ENCODE results near the gene EHHADH. TPM values are rescaled to one million over a fixed set of nuclear protein-coding genes. Genes with fewer than 3 reads are reported as not detected.

Gene EHHADH
- polyA plus RNA-seq, 4 donors = 12.2 to 29.5 (median 14.5) TPM

DNA sequence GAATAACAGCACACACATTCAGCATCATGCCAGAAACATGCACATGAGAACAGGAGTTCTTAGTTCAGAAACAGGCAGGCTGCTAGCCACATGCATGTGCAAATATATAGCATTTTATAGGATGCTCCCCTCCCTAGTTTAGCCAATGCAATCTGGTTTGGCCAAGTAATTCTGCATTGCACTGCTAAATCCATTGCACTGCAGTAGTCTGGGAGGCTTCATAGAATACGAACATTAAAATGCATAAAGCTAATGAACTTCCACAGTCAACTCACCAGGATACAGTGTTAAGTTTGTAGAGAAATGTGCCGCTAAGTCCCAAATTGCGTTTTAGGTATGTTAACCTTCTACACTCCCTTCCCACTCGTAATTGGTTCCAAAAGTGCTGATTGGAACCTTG, 41.8 kb downstream of the EHHADH start:
- no peak for DNase-seq
- Histone ChIP-seq H3K27me3 (ENCODE audit: control insufficient read depth in 3 of 3, insufficient read depth in 3 of 3, low read length in 3 of 3) (no peaks in the 10 kb centered on the region), H3K36me3 (ENCODE audit: control insufficient read depth in 3 of 3, insufficient read depth in 2 of 3, low read depth in 1 of 3, low read length in 3 of 3) (no peaks in the 10 kb centered on the region), H3K4me3 (ENCODE audit: low read depth in 1 of 3, low read length in 3 of 3) (no peak overlapping the region), H3K27ac (ENCODE audit: low read depth in 1 of 3, low read length in 2 of 3) (no peak overlapping the region), H3K4me1 (ENCODE audit: control insufficient read depth in 3 of 3, insufficient read depth in 2 of 3, low read depth in 1 of 3, low read length in 2 of 3) (no peaks in the 10 kb centered on the region), H3K9me3 (ENCODE audit: control insufficient read depth in 2 of 2, insufficient read depth in 1 of 2, low read depth in 1 of 2, low read length in 1 of 2) (no peaks in the 10 kb centered on the region)
- no peak for FAIRE-seq
- 90 to 95% (median 92%) methylated on average over 4 of the region's 4 CpGs for WGBS, 3 donors

GRCh38 chr3:185210621-185211142, 43.2 kb downstream of the EHHADH start:
- Histone ChIP-seq H3K36me3 (ENCODE audit: control insufficient read depth in 3 of 3, insufficient read depth in 2 of 3, low read depth in 1 of 3, low read length in 3 of 3) (no peaks in the 10 kb centered on the region), H3K9me3 (ENCODE audit: control insufficient read depth in 2 of 2, insufficient read depth in 1 of 2, low read depth in 1 of 2, low read length in 1 of 2) (no peaks in the 10 kb centered on the region), H3K27me3 (ENCODE audit: control insufficient read depth in 3 of 3, insufficient read depth in 3 of 3, low read length in 3 of 3) (no peaks in the 10 kb centered on the region), H3K4me3 (ENCODE audit: low read depth in 1 of 3, low read length in 3 of 3) (no peak overlapping the region), H3K27ac (ENCODE audit: low read depth in 1 of 3, low read length in 2 of 3) (no peak overlapping the region), H3K4me1 (ENCODE audit: control insufficient read depth in 3 of 3, insufficient read depth in 2 of 3, low read depth in 1 of 3, low read length in 2 of 3) (no peaks in the 10 kb centered on the region)
- DNase-seq (no peak), FAIRE-seq (no peak)
- WGBS, 3 donors = 91 to 95% (median 93%) methylated on average over 4 of the region's 4 CpGs

DNA sequence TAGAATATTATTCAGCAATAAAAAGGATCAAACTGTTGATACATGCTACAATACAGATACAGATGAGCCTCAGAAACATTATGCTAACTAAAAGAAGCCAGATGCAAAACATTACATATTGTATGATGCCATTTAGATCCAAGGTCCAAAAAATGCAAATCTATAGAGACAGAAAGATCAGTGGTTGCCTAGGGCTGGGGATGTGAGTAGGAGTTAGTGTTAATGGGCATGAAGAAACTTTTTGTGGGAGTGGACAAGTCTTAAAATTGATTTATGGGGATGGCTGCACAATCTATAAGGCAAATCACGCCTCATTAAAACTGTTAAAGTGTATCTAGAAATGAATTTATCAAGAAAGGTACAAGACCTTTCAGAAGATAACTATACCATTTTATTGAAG, 45.0 kb downstream of the EHHADH start:
- no peak overlapping the region for H3K4me3 ChIP-seq (ENCODE audit: low read depth in 1 of 3, low read length in 3 of 3)
- no peak overlapping the region for H3K27ac ChIP-seq (ENCODE audit: low read depth in 1 of 3, low read length in 2 of 3)
- no peak for FAIRE-seq
- no peaks in the 10 kb centered on the region for H3K27me3 ChIP-seq (ENCODE audit: control insufficient read depth in 3 of 3, insufficient read depth in 3 of 3, low read length in 3 of 3)
- H3K36me3 ChIP-seq (ENCODE audit: control insufficient read depth in 3 of 3, insufficient read depth in 2 of 3, low read depth in 1 of 3, low read length in 3 of 3) = peaks cover 0 to 8% (median 5%) of the 10 kb centered on the region in 3 donors
- 94 to 100% (median 95%) methylated on average over 1 of the region's 1 CpG for WGBS, 3 donors
- DNase-seq = no peak
- H3K9me3 ChIP-seq (ENCODE audit: control insufficient read depth in 2 of 2, insufficient read depth in 1 of 2, low read depth in 1 of 2, low read length in 1 of 2) = no peaks in the 10 kb centered on the region
- H3K4me1 ChIP-seq (ENCODE audit: control insufficient read depth in 3 of 3, insufficient read depth in 2 of 3, low read depth in 1 of 3, low read length in 2 of 3) = no peaks in the 10 kb centered on the region

- Histone ChIP-seq H3K27me3 (ENCODE audit: control insufficient read depth in 3 of 3, insufficient read depth in 3 of 3, low read length in 3 of 3) (no peaks in the 10 kb centered on the region), H3K4me1 (ENCODE audit: control insufficient read depth in 3 of 3, insufficient read depth in 2 of 3, low read depth in 1 of 3, low read length in 2 of 3) (no peaks in the 10 kb centered on the region), H3K4me3 (ENCODE audit: low read depth in 1 of 3, low read length in 3 of 3) (no peak overlapping the region), H3K9me3 (ENCODE audit: control insufficient read depth in 2 of 2, insufficient read depth in 1 of 2, low read depth in 1 of 2, low read length in 1 of 2) (no peaks in the 10 kb centered on the region), H3K36me3 (ENCODE audit: control insufficient read depth in 3 of 3, insufficient read depth in 2 of 3, low read depth in 1 of 3, low read length in 3 of 3) (peaks cover 0 to 9% (median 7%) of the 10 kb centered on the region in 3 donors), H3K27ac (ENCODE audit: low read depth in 1 of 3, low read length in 2 of 3) (no peak overlapping the region)
- 74 to 85% (median 77%) methylated on average over 6 of the region's 6 CpGs for whole genome bisulfite sequencing, 3 donors
- FAIRE-seq (no peak), DNase-seq (no peak)
Measured at GRCh38 chr3:185207931-185208746, 45.7 kb downstream of the EHHADH start.

DNA sequence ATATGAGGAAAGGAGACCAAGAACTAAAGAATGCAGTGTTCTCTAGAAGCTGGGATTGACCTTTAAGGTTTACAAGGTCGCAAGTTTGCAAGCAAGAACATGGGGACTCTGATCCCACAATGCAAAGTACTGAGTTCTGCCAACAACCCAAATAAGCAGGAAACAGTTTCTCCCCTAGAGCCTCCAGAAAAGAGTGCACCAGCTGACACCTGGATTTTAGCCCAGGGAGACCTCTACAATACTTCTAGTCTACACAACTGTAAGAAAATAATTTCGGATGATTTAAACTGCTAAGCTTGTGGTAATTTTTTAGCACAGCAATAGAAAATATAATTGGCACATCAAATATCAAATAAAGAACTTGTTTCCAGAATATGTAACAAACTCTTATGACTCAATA, 46.4 kb downstream of the EHHADH start:
- FAIRE-seq (no peak), DNase-seq (no peak)
- H3K36me3 ChIP-seq (ENCODE audit: control insufficient read depth in 3 of 3, insufficient read depth in 2 of 3, low read depth in 1 of 3, low read length in 3 of 3) = peaks cover 0 to 11% (median 7%) of the 10 kb centered on the region in 3 donors
- H3K4me3 ChIP-seq (ENCODE audit: low read depth in 1 of 3, low read length in 3 of 3) = no peak overlapping the region
- H3K27ac ChIP-seq (ENCODE audit: low read depth in 1 of 3, low read length in 2 of 3) = no peak overlapping the region
- no peaks in the 10 kb centered on the region for H3K4me1 ChIP-seq (ENCODE audit: control insufficient read depth in 3 of 3, insufficient read depth in 2 of 3, low read depth in 1 of 3, low read length in 2 of 3)
- 80 to 84% (median 84%) methylated on average over 2 of the region's 2 CpGs for WGBS, 3 donors
- no peaks in the 10 kb centered on the region for H3K9me3 ChIP-seq (ENCODE audit: control insufficient read depth in 2 of 2, insufficient read depth in 1 of 2, low read depth in 1 of 2, low read length in 1 of 2)
- H3K27me3 ChIP-seq (ENCODE audit: control insufficient read depth in 3 of 3, insufficient read depth in 3 of 3, low read length in 3 of 3) = no peaks in the 10 kb centered on the region

DNA sequence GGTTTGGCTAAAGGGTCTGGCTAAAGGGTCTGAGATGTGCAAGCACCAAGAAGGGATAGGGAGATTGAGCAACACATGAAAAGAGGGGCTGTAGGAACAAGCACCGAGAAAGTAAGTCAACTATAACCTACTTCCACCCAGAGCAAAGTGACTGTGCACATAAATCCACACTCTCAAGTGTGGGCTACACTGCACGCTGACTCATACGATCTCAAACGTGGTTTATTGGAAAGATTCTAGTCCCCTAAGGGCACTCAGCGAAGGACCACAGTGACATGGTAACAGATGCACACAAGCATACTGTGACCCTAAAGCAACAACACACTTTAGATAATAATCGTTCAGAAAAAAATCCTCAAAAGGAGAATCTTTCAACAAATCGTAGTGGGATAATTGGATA, 48.0 kb downstream of the EHHADH start:
- H3K27me3 ChIP-seq (ENCODE audit: control insufficient read depth in 3 of 3, insufficient read depth in 3 of 3, low read length in 3 of 3) = no peaks in the 10 kb centered on the region
- FAIRE-seq = no peak
- no peaks in the 10 kb centered on the region for H3K9me3 ChIP-seq (ENCODE audit: control insufficient read depth in 2 of 2, insufficient read depth in 1 of 2, low read depth in 1 of 2, low read length in 1 of 2)
- H3K4me1 ChIP-seq (ENCODE audit: control insufficient read depth in 3 of 3, insufficient read depth in 2 of 3, low read depth in 1 of 3, low read length in 2 of 3) = no peaks in the 10 kb centered on the region
- no peak overlapping the region for H3K27ac ChIP-seq (ENCODE audit: low read depth in 1 of 3, low read length in 2 of 3)
- WGBS, 3 donors = 82 to 94% (median 85%) methylated on average over 7 of the region's 7 CpGs
- DNase-seq = no peak
- H3K36me3 ChIP-seq (ENCODE audit: control insufficient read depth in 3 of 3, insufficient read depth in 2 of 3, low read depth in 1 of 3, low read length in 3 of 3) = peaks cover 3 to 19% (median 7%) of the 10 kb centered on the region in 3 donors
- no peak overlapping the region for H3K4me3 ChIP-seq (ENCODE audit: low read depth in 1 of 3, low read length in 3 of 3)

DNA sequence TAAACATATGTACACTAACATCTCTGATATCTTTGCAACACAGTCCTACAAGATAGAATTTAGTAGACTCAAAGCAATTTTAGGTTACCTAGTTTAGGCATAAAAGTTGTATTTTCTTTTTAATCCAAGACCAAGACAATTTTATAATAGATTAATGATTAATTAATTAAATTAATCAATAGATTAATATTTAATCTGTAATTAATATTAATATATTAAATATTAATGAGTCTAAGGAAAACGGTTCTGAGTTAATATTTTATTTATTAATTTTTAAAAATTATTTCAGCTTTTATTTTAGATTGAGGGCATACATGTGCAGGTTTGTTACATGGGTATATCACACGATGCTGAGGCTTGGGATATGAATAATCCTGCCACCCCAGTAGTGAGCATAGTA, 49.0 kb downstream of the EHHADH start:
- H3K9me3 ChIP-seq (ENCODE audit: control insufficient read depth in 2 of 2, insufficient read depth in 1 of 2, low read depth in 1 of 2, low read length in 1 of 2) = no peaks in the 10 kb centered on the region
- 69 to 80% (median 79%) methylated on average over 2 of the region's 2 CpGs for WGBS, 3 donors
- FAIRE-seq (no peak), DNase-seq (no peak)
- H3K27ac ChIP-seq (ENCODE audit: low read depth in 1 of 3, low read length in 2 of 3) = no peak overlapping the region
- H3K36me3 ChIP-seq (ENCODE audit: control insufficient read depth in 3 of 3, insufficient read depth in 2 of 3, low read depth in 1 of 3, low read length in 3 of 3) = peaks cover 3 to 22% (median 7%) of the 10 kb centered on the region in 3 donors
- no peaks in the 10 kb centered on the region for H3K27me3 ChIP-seq (ENCODE audit: control insufficient read depth in 3 of 3, insufficient read depth in 3 of 3, low read length in 3 of 3)
- no peak overlapping the region for H3K4me3 ChIP-seq (ENCODE audit: low read depth in 1 of 3, low read length in 3 of 3)
- H3K4me1 ChIP-seq (ENCODE audit: control insufficient read depth in 3 of 3, insufficient read depth in 2 of 3, low read depth in 1 of 3, low read length in 2 of 3) = no peaks in the 10 kb centered on the region

DNA sequence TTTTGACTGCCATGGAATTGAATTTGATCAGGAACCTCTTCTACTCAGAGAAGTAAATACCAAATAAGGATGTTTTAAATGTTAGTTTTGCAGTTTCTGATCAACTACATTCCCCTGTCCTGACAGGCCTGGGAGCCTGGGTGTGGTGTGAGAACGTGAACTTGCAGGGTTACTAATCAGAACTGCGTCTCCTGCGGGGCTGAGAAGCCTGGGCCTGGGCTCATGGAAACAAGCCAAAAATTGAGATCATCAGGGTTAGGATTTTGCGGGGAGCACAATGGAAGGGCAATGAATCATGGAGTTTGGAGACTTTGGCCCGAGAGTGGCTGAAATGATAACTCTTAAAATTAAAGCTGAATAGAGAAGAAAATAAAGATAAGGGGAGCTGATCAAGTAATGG, 53.2 kb downstream of the EHHADH start:
- peaks cover 3 to 26% (median 11%) of the 10 kb centered on the region in 3 donors for H3K36me3 ChIP-seq (ENCODE audit: control insufficient read depth in 3 of 3, insufficient read depth in 2 of 3, low read depth in 1 of 3, low read length in 3 of 3)
- 18 to 52% (median 47%) methylated on average over 5 of the region's 5 CpGs for WGBS, 3 donors

More for the DNA sequence above, 53.2 kb downstream of the EHHADH start:
- no peak overlapping the region for H3K27ac ChIP-seq (ENCODE audit: low read depth in 1 of 3, low read length in 2 of 3)
- H3K9me3 ChIP-seq (ENCODE audit: control insufficient read depth in 2 of 2, insufficient read depth in 1 of 2, low read depth in 1 of 2, low read length in 1 of 2) = no peaks in the 10 kb centered on the region
- no peak overlapping the region for H3K4me3 ChIP-seq (ENCODE audit: low read depth in 1 of 3, low read length in 3 of 3)
- no peak for DNase-seq
- H3K4me1 ChIP-seq (ENCODE audit: control insufficient read depth in 3 of 3, insufficient read depth in 2 of 3, low read depth in 1 of 3, low read length in 2 of 3) = no peaks in the 10 kb centered on the region
- H3K27me3 ChIP-seq (ENCODE audit: control insufficient read depth in 3 of 3, insufficient read depth in 3 of 3, low read length in 3 of 3) = no peaks in the 10 kb centered on the region
- FAIRE-seq = no peak

All from small intestine (tissue), 7 donors.